HUES64 (cell line): ENCODE data around the gene FOXP2.
"Not testable (repeated sequence)": the region's sequence is repeated elsewhere in the genome, so short reads cannot be mapped to it uniquely, and the experiment has no call there.

Experiments used
- H3K27ac ChIP-seq: 2 replicates; pipeline ENCODE4 v1.7.0; 2013; ENCODE audit warnings: low read depth, low read length, inconsistent platforms
- H3K27me3 ChIP-seq: 2 replicates; pipeline ENCODE4 v1.6.1; 2013; ENCODE audit warnings: mild to moderate bottlenecking, low read length; ENCODE audit not compliant: insufficient read depth
- H3K36me3 ChIP-seq: 2 replicates; pipeline ENCODE4 v1.6.1; 2013; ENCODE audit warnings: mild to moderate bottlenecking, low read length; ENCODE audit not compliant: insufficient read depth
- H3K4me1 ChIP-seq: 2 replicates; pipeline ENCODE4 v1.6.1; 2013; ENCODE audit warnings: mild to moderate bottlenecking, low read length, moderate library complexity; ENCODE audit not compliant: insufficient read depth
- H3K4me3 ChIP-seq: 2 replicates; pipeline ENCODE4 v1.5.1; 2013; ENCODE audit warnings: mild to moderate bottlenecking, low read length, moderate library complexity
- H3K9ac ChIP-seq: 2 replicates; pipeline ENCODE4 v1.6.1; 2013; ENCODE audit warnings: mild to moderate bottlenecking, low read depth, low read length
- H3K9me3 ChIP-seq: 2 replicates; pipeline ENCODE4 v1.6.1; 2013; ENCODE audit warnings: low read depth, low read length; ENCODE audit not compliant: insufficient read depth
- WGBS: fragments of 150-250, 120-280 bp; methylation state at CpG from one replicate; pipeline ENCODE4 v1.1.7; 2013; ENCODE audit warnings: missing lambda C conversion rate; 5-methylcytosine and 5-hydroxymethylcytosine counted together

The FOXP2 gene

GRCh38 chr7:114426382-114426781, 11.8 kb downstream of the FOXP2 start:
- no peaks in the 10 kb centered on the region for H3K36me3 ChIP-seq
- WGBS = 86% methylated on average over 2 of the region's 2 CpGs
- no peak overlapping the region for H3K9ac ChIP-seq

GRCh38 chr7:114426824-114427223, 12.2 kb downstream of the FOXP2 start:
- no peak overlapping the region for H3K4me3 ChIP-seq
- no peak overlapping the region for H3K27ac ChIP-seq
- H3K9me3 ChIP-seq = no peaks in the 10 kb centered on the region
- H3K27me3 ChIP-seq = no peaks in the 10 kb centered on the region
- no peak overlapping the region for H3K9ac ChIP-seq
- H3K4me1 ChIP-seq = no peaks in the 10 kb centered on the region
- no peaks in the 10 kb centered on the region for H3K36me3 ChIP-seq
- 78% methylated on average over 3 of the region's 4 CpGs for WGBS

More at GRCh38 chr7:114426382-114426781, 11.8 kb downstream of the FOXP2 start:
- no peak overlapping the region for H3K27ac ChIP-seq
- H3K4me1 ChIP-seq = no peaks in the 10 kb centered on the region
- H3K27me3 ChIP-seq = no peaks in the 10 kb centered on the region
- H3K9me3 ChIP-seq = no peaks in the 10 kb centered on the region
- no peak overlapping the region for H3K4me3 ChIP-seq

GRCh38 chr7:114428211-114428610, 13.6 kb downstream of the FOXP2 start:
- H3K36me3 ChIP-seq = no peaks in the 10 kb centered on the region
- no peak overlapping the region for H3K9ac ChIP-seq
- no peaks in the 10 kb centered on the region for H3K4me1 ChIP-seq
- H3K27ac ChIP-seq = no peak overlapping the region
- H3K4me3 ChIP-seq = no peak overlapping the region
- H3K9me3 ChIP-seq = no peaks in the 10 kb centered on the region
- no peaks in the 10 kb centered on the region for H3K27me3 ChIP-seq
- WGBS = 100% methylated on average over 1 of the region's 1 CpG

GRCh38 chr7:114431189-114431588, 16.6 kb downstream of the FOXP2 start:
- no peaks in the 10 kb centered on the region for H3K27me3 ChIP-seq
- WGBS = 93% methylated on average over 4 of the region's 5 CpGs

GRCh38 chr7:114432061-114432460, 17.4 kb downstream of the FOXP2 start:
- Histone ChIP-seq H3K36me3 (no peaks in the 10 kb centered on the region), H3K9ac (no peak overlapping the region), H3K27me3 (no peaks in the 10 kb centered on the region), H3K4me1 (no peaks in the 10 kb centered on the region), H3K27ac (no peak overlapping the region), H3K9me3 (no peaks in the 10 kb centered on the region), H3K4me3 (no peak overlapping the region)

More at GRCh38 chr7:114431189-114431588, 16.6 kb downstream of the FOXP2 start:
- H3K27ac ChIP-seq = no peak overlapping the region
- no peak overlapping the region for H3K9ac ChIP-seq
- H3K36me3 ChIP-seq = no peaks in the 10 kb centered on the region
- no peak overlapping the region for H3K4me3 ChIP-seq
- no peaks in the 10 kb centered on the region for H3K9me3 ChIP-seq
- H3K4me1 ChIP-seq = no peaks in the 10 kb centered on the region

GRCh38 chr7:114432703-114433102, 18.1 kb downstream of the FOXP2 start:
- H3K9me3 ChIP-seq = no peaks in the 10 kb centered on the region
- H3K4me1 ChIP-seq = no peaks in the 10 kb centered on the region
- no peaks in the 10 kb centered on the region for H3K36me3 ChIP-seq
- H3K27ac ChIP-seq = no peak overlapping the region
- WGBS = 92% methylated on average over 2 of the region's 3 CpGs
- no peaks in the 10 kb centered on the region for H3K27me3 ChIP-seq
- H3K9ac ChIP-seq = no peak overlapping the region
- H3K4me3 ChIP-seq = no peak overlapping the region

GRCh38 chr7:114439581-114439980, 25.0 kb downstream of the FOXP2 start:
- no peak overlapping the region for H3K9ac ChIP-seq
- peaks cover 3% of the 10 kb centered on the region; the same call in 1 of the 2 replicates for H3K9me3 ChIP-seq
- H3K4me1 ChIP-seq = no peaks in the 10 kb centered on the region
- WGBS = 96% methylated on average over 4 of the region's 5 CpGs
- no peak overlapping the region for H3K4me3 ChIP-seq
- no peak overlapping the region for H3K27ac ChIP-seq
- H3K27me3 ChIP-seq = no peaks in the 10 kb centered on the region
- H3K36me3 ChIP-seq = no peaks in the 10 kb centered on the region

- H3K4me3 ChIP-seq, H3K27ac ChIP-seq, H3K27me3 ChIP-seq, H3K9ac ChIP-seq, H3K36me3 ChIP-seq, H3K4me1 ChIP-seq, H3K9me3 ChIP-seq: not testable (repeated sequence)
- 92% methylated on average over 4 of the region's 4 CpGs for WGBS
These were observed 26.3 kb downstream of the FOXP2 start for GRCh38 chr7:114440927-114441326.

- H3K27ac ChIP-seq = no peak overlapping the region
- peaks cover 3% of the 10 kb centered on the region; the same call in 1 of the 2 replicates for H3K9me3 ChIP-seq
- WGBS = 93% methylated on average over 1 of the region's 2 CpGs
- H3K9ac ChIP-seq = no peak overlapping the region
- H3K4me3 ChIP-seq = no peak overlapping the region
- H3K4me1 ChIP-seq = no peaks in the 10 kb centered on the region
- no peaks in the 10 kb centered on the region for H3K27me3 ChIP-seq
- H3K36me3 ChIP-seq = no peaks in the 10 kb centered on the region
These were observed 29.6 kb downstream of the FOXP2 start for GRCh38 chr7:114444196-114444595.

- 91% methylated on average over 2 of the region's 2 CpGs for WGBS
- no peaks in the 10 kb centered on the region for H3K4me1 ChIP-seq
These were observed 35.8 kb downstream of the FOXP2 start for GRCh38 chr7:114450431-114450830.

GRCh38 chr7:114459574-114459973, 45.0 kb downstream of the FOXP2 start:
- Histone ChIP-seq H3K9ac (no peak overlapping the region), H3K27ac (no peak overlapping the region), H3K36me3 (no peaks in the 10 kb centered on the region), H3K4me3 (no peak overlapping the region), H3K27me3 (no peaks in the 10 kb centered on the region), H3K4me1 (no peaks in the 10 kb centered on the region), H3K9me3 (no peaks in the 10 kb centered on the region)
- WGBS = 97% methylated on average over 12 of the region's 12 CpGs

More at GRCh38 chr7:114450431-114450830, 35.8 kb downstream of the FOXP2 start:
- no peak overlapping the region for H3K27ac ChIP-seq
- H3K36me3 ChIP-seq = no peaks in the 10 kb centered on the region
- no peaks in the 10 kb centered on the region for H3K27me3 ChIP-seq
- H3K9me3 ChIP-seq = no peaks in the 10 kb centered on the region
- H3K4me3 ChIP-seq = no peak overlapping the region
- no peak overlapping the region for H3K9ac ChIP-seq

- WGBS = 86% methylated on average over 1 of the region's 2 CpGs
- H3K9me3 ChIP-seq = no peaks in the 10 kb centered on the region
These were observed 45.4 kb downstream of the FOXP2 start for GRCh38 chr7:114460021-114460420.

More at GRCh38 chr7:114460021-114460420, 45.4 kb downstream of the FOXP2 start:
- Histone ChIP-seq H3K4me3 (no peak overlapping the region), H3K27me3 (no peaks in the 10 kb centered on the region), H3K27ac (no peak overlapping the region), H3K4me1 (no peaks in the 10 kb centered on the region), H3K36me3 (no peaks in the 10 kb centered on the region), H3K9ac (no peak overlapping the region)
